ENCODE measurements around the gene DNAJB12.

DNA sequence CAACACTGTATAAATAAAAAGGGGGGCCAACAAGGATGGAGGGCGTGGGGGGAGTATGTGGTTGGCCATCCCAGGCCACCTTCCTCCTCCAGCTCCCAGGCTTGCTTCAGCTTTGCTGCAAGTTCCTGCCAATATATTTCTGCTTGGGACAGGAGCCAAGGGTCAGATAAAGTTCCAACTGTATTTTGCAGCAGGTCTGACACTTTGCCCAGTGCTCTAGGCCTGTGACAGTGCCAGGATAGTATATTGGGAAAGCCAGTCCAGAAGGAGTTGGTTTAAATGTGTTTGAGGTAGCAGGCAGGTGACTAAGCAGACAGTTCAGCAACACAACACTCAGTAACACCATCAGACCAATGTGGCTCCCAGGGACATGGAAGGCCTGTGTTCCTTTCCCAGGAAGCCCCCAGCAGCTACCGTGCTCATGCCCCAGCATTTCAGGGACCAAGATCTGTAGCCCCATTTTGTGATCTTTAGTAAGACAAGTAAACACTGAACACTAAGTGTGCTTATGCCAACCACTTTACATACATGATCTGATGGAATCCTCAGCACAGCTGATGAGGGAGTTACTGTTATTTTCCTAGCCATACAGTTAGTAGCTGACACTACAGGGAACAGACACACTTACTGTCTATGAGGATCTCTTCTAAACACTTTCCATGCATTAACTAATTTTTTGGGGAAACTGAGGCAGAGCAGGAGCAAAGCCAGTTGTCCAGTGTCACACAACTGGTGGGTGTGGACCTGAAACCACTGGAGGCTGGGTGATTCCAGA, 38.9 kb downstream of the DNAJB12 start:
- TF ChIP-seq ZNF274 (IDR thresholded peaks at IDR 0.05; ENCODE audit: low read depth, low read length) (no peak), YY1 (IDR thresholded peaks at IDR 0.05; ENCODE audit: insufficient read depth, insufficient read length) (no peak)
